Activated CD4-positive, alpha-beta T cell treated with anti-CD3 and anti-CD28 coated beads, Interleukin-2, amount 10 ng/mL, durations not matched to agents 24 days and 14 days (primary cell): ENCODE data around the gene CRYGB. TPM values are rescaled to one million over a fixed set of nuclear protein-coding genes. Genes with fewer than 3 reads are reported as not detected.
"Not testable (repeated sequence)": the region's sequence is repeated elsewhere in the genome, so short reads cannot be mapped to it uniquely, and the experiment has no call there.

ENCODE experiments used
- DNase-seq: peaks from one replicate; pipeline ENCODE4 v3.0.0; 2022
- H3K27ac Mint-ChIP-seq: one replicate; pipeline ENCODE4 v1.8.0; 2022; ENCODE audit warnings: mild to moderate bottlenecking, mixed read lengths
- H3K27me3 Mint-ChIP-seq: one replicate; pipeline ENCODE4 v1.8.0; 2022; ENCODE audit warnings: mixed read lengths
- H3K36me3 Mint-ChIP-seq: one replicate; pipeline ENCODE4 v1.8.0; 2022; ENCODE audit warnings: low read depth, mild to moderate bottlenecking, mixed read lengths
- H3K4me1 Mint-ChIP-seq: one replicate; pipeline ENCODE4 v1.8.0; 2021; ENCODE audit warnings: mixed read lengths
- H3K4me3 Mint-ChIP-seq: one replicate; pipeline ENCODE4 v1.8.0; 2022; ENCODE audit warnings: mild to moderate bottlenecking, moderate library complexity, mixed read lengths
- H3K9me3 Mint-ChIP-seq: one replicate; pipeline ENCODE4 v1.8.0; 2021; ENCODE audit warnings: mixed read lengths
- intact Hi-C: fragments of 100-400 bp; cut with micrococcal nuclease; formaldehyde crosslinking; loops from one replicate; pipeline ENCODE4 v1.15.1; 2023
- total RNA-seq: library from RNA; stranded (reverse); gene quantifications from 2 replicates; pipeline ENCODE4 v1.2.3, GENCODE V29; 2022

Gene CRYGB
- total RNA-seq, 1 donor from 2014 or later: not detected

- H3K4me1 Mint-ChIP-seq: peaks cover 2% of the 10 kb centered on the region
- no peaks in the 10 kb centered on the region for H3K36me3 Mint-ChIP-seq
Observed at GRCh38 chr2:208122248-208122647, 23.7 kb downstream of the CRYGB start.

GRCh38 chr2:208118918-208119317 lies 27.0 kb downstream of the CRYGB start:
- no peak overlapping the region for H3K27ac Mint-ChIP-seq

More at GRCh38 chr2:208122248-208122647, 23.7 kb downstream of the CRYGB start:
- intact Hi-C loops: no loop called here
- Mint-ChIP-seq H3K9me3 (no peaks in the 10 kb centered on the region), H3K27ac (no peak overlapping the region), H3K27me3 (peaks cover 37% of the 10 kb centered on the region), H3K4me3 (no peak overlapping the region)
- no peak for DNase-seq

GRCh38 chr2:208117390-208117789 lies 28.6 kb downstream of the CRYGB start:
- intact Hi-C loops, H3K27ac Mint-ChIP-seq, H3K9me3 Mint-ChIP-seq, H3K4me3 Mint-ChIP-seq, H3K4me1 Mint-ChIP-seq, DNase-seq, H3K36me3 Mint-ChIP-seq: not testable (repeated sequence)
- H3K27me3 Mint-ChIP-seq: peaks cover 11% of the 10 kb centered on the region

More at GRCh38 chr2:208118918-208119317, 27.0 kb downstream of the CRYGB start:
- DNase-seq: no peak
- Mint-ChIP-seq H3K4me1 (peaks cover 1% of the 10 kb centered on the region), H3K9me3 (no peaks in the 10 kb centered on the region), H3K27me3 (peaks cover 15% of the 10 kb centered on the region), H3K4me3 (no peak overlapping the region), H3K36me3 (no peaks in the 10 kb centered on the region)
- intact Hi-C loops: no loop called here

GRCh38 chr2:208112969-208113368 lies 33.0 kb downstream of the CRYGB start:
- Mint-ChIP-seq H3K4me3 (no peak overlapping the region), H3K9me3 (no peaks in the 10 kb centered on the region), H3K27ac (no peak overlapping the region), H3K4me1 (no peaks in the 10 kb centered on the region), H3K36me3 (no peaks in the 10 kb centered on the region), H3K27me3 (no peaks in the 10 kb centered on the region)
- intact Hi-C loops: no loop called here
- no peak for DNase-seq

- H3K4me3 Mint-ChIP-seq, H3K27ac Mint-ChIP-seq, DNase-seq, H3K36me3 Mint-ChIP-seq, H3K27me3 Mint-ChIP-seq, H3K9me3 Mint-ChIP-seq, intact Hi-C loops, H3K4me1 Mint-ChIP-seq: not testable (repeated sequence)
Observed at GRCh38 chr2:208112273-208112745, 33.6 kb downstream of the CRYGB start.

- no peak for DNase-seq
- H3K4me1 Mint-ChIP-seq: peaks cover 11% of the 10 kb centered on the region
- intact Hi-C loops: loop anchor here (2.0 kb wide), 1 partner anchor 151 kb away; the partner anchor contains the start of gene IDH1
- H3K4me3 Mint-ChIP-seq: no peak overlapping the region
- no peaks in the 10 kb centered on the region for H3K9me3 Mint-ChIP-seq
- H3K27me3 Mint-ChIP-seq: peaks cover 2% of the 10 kb centered on the region
- H3K27ac Mint-ChIP-seq: no peak overlapping the region
- H3K36me3 Mint-ChIP-seq: no peaks in the 10 kb centered on the region
Observed at GRCh38 chr2:208103616-208104015, 42.3 kb downstream of the CRYGB start.

- peaks cover 11% of the 10 kb centered on the region for H3K4me1 Mint-ChIP-seq
- peaks cover 2% of the 10 kb centered on the region for H3K27me3 Mint-ChIP-seq
- intact Hi-C loops: loop anchor here (2.0 kb wide), 1 partner anchor 153 kb away; the partner anchor contains the start of gene IDH1
- no peak overlapping the region for H3K4me3 Mint-ChIP-seq
- H3K9me3 Mint-ChIP-seq: no peaks in the 10 kb centered on the region
- no peak for DNase-seq
- no peak overlapping the region for H3K27ac Mint-ChIP-seq
- no peaks in the 10 kb centered on the region for H3K36me3 Mint-ChIP-seq
Observed at GRCh38 chr2:208101716-208102631, 44.0 kb downstream of the CRYGB start.

- Mint-ChIP-seq H3K27me3 (peaks cover 2% of the 10 kb centered on the region), H3K4me1 (peaks cover 11% of the 10 kb centered on the region), H3K36me3 (no peaks in the 10 kb centered on the region), H3K9me3 (no peaks in the 10 kb centered on the region), H3K27ac (no peak overlapping the region), H3K4me3 (no peak overlapping the region)
- DNase-seq: no peak
- intact Hi-C loops: no loop called here
Observed at GRCh38 chr2:208099682-208100470, 46.1 kb downstream of the CRYGB start.

- H3K36me3 Mint-ChIP-seq, H3K27me3 Mint-ChIP-seq, H3K9me3 Mint-ChIP-seq, DNase-seq, intact Hi-C loops, H3K4me3 Mint-ChIP-seq, H3K27ac Mint-ChIP-seq: not testable (repeated sequence)
- peaks cover 11% of the 10 kb centered on the region for H3K4me1 Mint-ChIP-seq
Observed at GRCh38 chr2:208098701-208099100, 47.3 kb downstream of the CRYGB start.

GRCh38 chr2:208098267-208098666 lies 47.7 kb downstream of the CRYGB start:
- intact Hi-C loops: no loop called here
- no peak overlapping the region for H3K27ac Mint-ChIP-seq
- no peak for DNase-seq
- no peaks in the 10 kb centered on the region for H3K36me3 Mint-ChIP-seq
- peaks cover 2% of the 10 kb centered on the region for H3K27me3 Mint-ChIP-seq
- H3K4me1 Mint-ChIP-seq: peaks cover 11% of the 10 kb centered on the region
- no peak overlapping the region for H3K4me3 Mint-ChIP-seq
- no peaks in the 10 kb centered on the region for H3K9me3 Mint-ChIP-seq

GRCh38 chr2:208097801-208098200 lies 48.2 kb downstream of the CRYGB start:
- no peaks in the 10 kb centered on the region for H3K36me3 Mint-ChIP-seq

GRCh38 chr2:208097313-208097712 lies 48.6 kb downstream of the CRYGB start:
- H3K36me3 Mint-ChIP-seq: no peaks in the 10 kb centered on the region
- no peaks in the 10 kb centered on the region for H3K9me3 Mint-ChIP-seq
- intact Hi-C loops: no loop called here
- no peak overlapping the region for H3K27ac Mint-ChIP-seq
- DNase-seq: no peak
- H3K4me3 Mint-ChIP-seq: no peak overlapping the region
- H3K27me3 Mint-ChIP-seq: peaks cover 4% of the 10 kb centered on the region
- H3K4me1 Mint-ChIP-seq: peaks cover 11% of the 10 kb centered on the region

More at GRCh38 chr2:208097801-208098200, 48.2 kb downstream of the CRYGB start:
- DNase-seq: no peak
- peaks cover 11% of the 10 kb centered on the region for H3K4me1 Mint-ChIP-seq
- H3K27ac Mint-ChIP-seq: no peak overlapping the region
- no peaks in the 10 kb centered on the region for H3K9me3 Mint-ChIP-seq
- no peak overlapping the region for H3K4me3 Mint-ChIP-seq
- H3K27me3 Mint-ChIP-seq: peaks cover 4% of the 10 kb centered on the region
- intact Hi-C loops: no loop called here

GRCh38 chr2:208096080-208096479 lies 49.9 kb downstream of the CRYGB start:
- Mint-ChIP-seq H3K27ac (no peak overlapping the region), H3K27me3 (peaks cover 6% of the 10 kb centered on the region), H3K36me3 (no peaks in the 10 kb centered on the region), H3K9me3 (no peaks in the 10 kb centered on the region), H3K4me3 (no peak overlapping the region), H3K4me1 (peaks cover 6% of the 10 kb centered on the region)
- no peak for DNase-seq
- intact Hi-C loops: no loop called here

GRCh38 chr2:208093128-208093527 lies 52.8 kb downstream of the CRYGB start:
- Mint-ChIP-seq H3K4me3 (no peak overlapping the region), H3K4me1 (no peaks in the 10 kb centered on the region), H3K27me3 (peaks cover 3% of the 10 kb centered on the region), H3K27ac (no peak overlapping the region), H3K9me3 (no peaks in the 10 kb centered on the region), H3K36me3 (no peaks in the 10 kb centered on the region)
- intact Hi-C loops: no loop called here
- no peak for DNase-seq
